Nephron progenitor cell (in vitro differentiated cells): Measurements from ENCODE around the gene SUSD4.
A peak's percentile ranks its signal among the peaks of the same experiment; 100 is the strongest.

Experiments used
- DNase-seq: peaks from one replicate; pipeline ENCODE4 v3.0.0; 2021
- H3K27ac Mint-ChIP-seq: 2 replicates; pipeline ENCODE4 v1.8.0; 2021; ENCODE audit warnings: mild to moderate bottlenecking, moderate library complexity, mixed read lengths
- H3K27me3 Mint-ChIP-seq: 2 replicates; pipeline ENCODE4 v1.8.0; 2021; ENCODE audit warnings: mild to moderate bottlenecking, low read depth, mixed read lengths; ENCODE audit not compliant: poor library complexity
- H3K36me3 Mint-ChIP-seq: 2 replicates; pipeline ENCODE4 v1.8.0; 2021; ENCODE audit warnings: low read depth, mixed read lengths
- H3K4me1 Mint-ChIP-seq: 2 replicates; pipeline ENCODE4 v1.8.0; 2021; ENCODE audit warnings: mixed read lengths
- H3K4me3 Mint-ChIP-seq: 2 replicates; pipeline ENCODE4 v1.8.0; 2021; ENCODE audit warnings: mild to moderate bottlenecking, moderate library complexity, mixed read lengths
- H3K9me3 Mint-ChIP-seq: 2 replicates; pipeline ENCODE4 v1.8.0; 2021; ENCODE audit warnings: mild to moderate bottlenecking, moderate library complexity, mixed read lengths
- CTCF ChIP-seq: fragments of 200-600 bp; sonication (generic); IDR thresholded peaks from 2 replicates; pipeline ENCODE4 v1.5.0; 2021; ENCODE audit warnings: antibody characterized with exemption

Gene SUSD4

GRCh38 chr1:223363856-223364684 is at the start of gene SUSD4:
Gene SUSD4 (minus strand): TSS chr1:223364176. CDS start chr1:223363425, 751 bp downstream.
- Mint-ChIP-seq H3K27ac (no peak within 1 kb of the TSS), H3K4me3 (peak within 1 kb of the TSS; percentile 89), H3K36me3 (no peaks in the 10 kb centered on the region), H3K27me3 (peaks cover 61% of the 10 kb centered on the region), H3K9me3 (peaks cover 4% of the 10 kb centered on the region), H3K4me1 (peaks cover 22% of the 10 kb centered on the region)
- peak; percentile 72 for DNase-seq
- no peak for TF ChIP-seq CTCF

- TF ChIP-seq CTCF: no peak
- Mint-ChIP-seq H3K4me1 (no peaks in the 10 kb centered on the region), H3K27ac (no peak overlapping the region), H3K4me3 (no peak overlapping the region), H3K9me3 (peaks cover 4% of the 10 kb centered on the region), H3K27me3 (peaks cover 2% of the 10 kb centered on the region), H3K36me3 (no peaks in the 10 kb centered on the region)
- DNase-seq: no peak
These were observed 49.2 kb upstream of the SUSD4 start for GRCh38 chr1:223413216-223413615.

- no peaks in the 10 kb centered on the region for H3K36me3 Mint-ChIP-seq
- no peak for TF ChIP-seq CTCF
- no peak for DNase-seq
- H3K27ac Mint-ChIP-seq: no peak overlapping the region
- no peaks in the 10 kb centered on the region for H3K4me1 Mint-ChIP-seq
- peaks cover 5% of the 10 kb centered on the region for H3K9me3 Mint-ChIP-seq
- H3K4me3 Mint-ChIP-seq: no peak overlapping the region
- H3K27me3 Mint-ChIP-seq: peaks cover 2% of the 10 kb centered on the region
These were observed 47.7 kb upstream of the SUSD4 start for GRCh38 chr1:223411710-223412109.

GRCh38 chr1:223411309-223411708 is 47.3 kb upstream of the SUSD4 start:
- H3K27me3 Mint-ChIP-seq: peaks cover 2% of the 10 kb centered on the region
- H3K4me3 Mint-ChIP-seq: no peak overlapping the region
- no peak for DNase-seq

GRCh38 chr1:223410036-223410435 is 46.1 kb upstream of the SUSD4 start:
- H3K27me3 Mint-ChIP-seq: peaks cover 5% of the 10 kb centered on the region
- no peak for DNase-seq
- TF ChIP-seq CTCF: no peak
- peaks cover 22% of the 10 kb centered on the region for H3K9me3 Mint-ChIP-seq
- no peaks in the 10 kb centered on the region for H3K4me1 Mint-ChIP-seq
- H3K4me3 Mint-ChIP-seq: no peak overlapping the region
- peaks cover 10% of the 10 kb centered on the region for H3K36me3 Mint-ChIP-seq
- no peak overlapping the region for H3K27ac Mint-ChIP-seq

More at GRCh38 chr1:223411309-223411708, 47.3 kb upstream of the SUSD4 start:
- Mint-ChIP-seq H3K4me1 (no peaks in the 10 kb centered on the region), H3K27ac (no peak overlapping the region), H3K36me3 (no peaks in the 10 kb centered on the region), H3K9me3 (peaks cover 9% of the 10 kb centered on the region)
- TF ChIP-seq CTCF: no peak

- H3K9me3 Mint-ChIP-seq: peaks cover 41% of the 10 kb centered on the region
- no peak for TF ChIP-seq CTCF
- peaks cover 3% of the 10 kb centered on the region for H3K27me3 Mint-ChIP-seq
- no peak overlapping the region for H3K27ac Mint-ChIP-seq
- DNase-seq: no peak
- H3K36me3 Mint-ChIP-seq: peaks cover 14% of the 10 kb centered on the region
- H3K4me3 Mint-ChIP-seq: no peak overlapping the region
- no peaks in the 10 kb centered on the region for H3K4me1 Mint-ChIP-seq
These were observed 41.5 kb upstream of the SUSD4 start for GRCh38 chr1:223405507-223405906.
